GM18873 (cell line): Measurements from ENCODE around the gene C1orf226.
"Not testable (repeated sequence)": the region's sequence is repeated elsewhere in the genome, so short reads cannot be mapped to it uniquely, and the experiment has no call there.

Experiments
- ATAC-seq: cut with Tn5 transposase; IDR thresholded peaks from one replicate; pipeline ENCODE4 v1.9.1; 2021; ENCODE audit warnings: mild to moderate bottlenecking, moderate library complexity, moderate number of reproducible peaks; ENCODE audit not compliant: unreplicated experiment, low FRiP score

The C1orf226 gene

DNA sequence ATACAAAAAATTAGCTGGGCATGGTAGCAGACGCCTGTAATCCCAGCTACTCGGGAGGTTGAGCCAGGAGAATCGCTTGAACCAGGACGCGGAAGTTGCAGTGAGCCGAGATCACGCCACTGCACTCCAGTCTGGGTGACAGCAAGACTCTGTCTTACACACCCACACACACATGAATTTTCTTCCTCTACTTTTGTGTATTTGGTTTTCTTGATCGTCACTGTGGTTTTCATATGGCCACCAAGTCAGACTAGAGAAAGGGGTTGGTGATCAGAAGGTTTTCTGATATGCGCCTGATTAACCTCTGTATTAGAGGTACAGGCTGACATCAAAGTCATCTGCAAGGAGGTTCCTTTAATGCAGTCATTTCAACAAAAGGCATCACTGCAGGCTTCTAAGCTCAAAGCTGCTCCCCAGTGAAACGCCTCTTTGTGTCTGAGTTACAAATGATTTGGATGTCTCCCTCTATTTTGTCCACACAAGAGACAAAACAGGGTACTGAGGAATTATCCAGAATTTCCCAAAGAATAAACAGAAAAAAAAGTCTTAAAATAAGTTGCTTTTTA is 19.3 kb downstream of the C1orf226 start:
- ATAC-seq = no peak

DNA sequence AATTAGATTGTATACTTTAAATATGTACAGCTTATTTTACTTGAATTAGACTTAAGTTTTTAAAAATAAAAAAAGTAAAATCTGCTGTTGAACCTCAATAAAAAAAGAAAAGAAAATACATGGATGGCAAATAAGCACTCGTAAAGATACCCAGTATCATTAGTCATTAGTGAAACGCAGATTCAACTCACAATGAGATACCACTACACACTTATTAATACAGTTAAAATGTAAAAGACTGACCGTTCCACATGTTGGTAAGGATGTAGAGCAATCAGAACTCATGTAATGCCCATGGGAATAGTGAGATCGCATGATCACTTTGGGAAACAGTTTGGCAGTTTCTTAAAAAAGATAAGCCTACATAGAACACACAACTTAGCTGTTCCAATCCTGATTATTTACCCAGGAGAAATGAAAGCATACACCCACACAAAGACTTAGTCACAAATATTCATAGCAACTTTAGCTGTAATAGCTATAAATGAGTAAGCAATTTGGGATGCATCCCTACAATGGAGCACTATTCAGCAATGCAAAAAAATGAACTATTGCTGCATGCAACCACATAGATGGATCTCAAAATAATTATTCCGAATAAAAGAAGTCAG is 23.1 kb downstream of the C1orf226 start:
- ATAC-seq = no peak

GRCh38 chr1:162405800-162406199 is 24.3 kb downstream of the C1orf226 start:
- ATAC-seq = no peak

GRCh38 chr1:162406811-162407210 is 25.3 kb downstream of the C1orf226 start:
- no peak for ATAC-seq

GRCh38 chr1:162407539-162407938 is 26.0 kb downstream of the C1orf226 start:
- ATAC-seq = no peak

DNA sequence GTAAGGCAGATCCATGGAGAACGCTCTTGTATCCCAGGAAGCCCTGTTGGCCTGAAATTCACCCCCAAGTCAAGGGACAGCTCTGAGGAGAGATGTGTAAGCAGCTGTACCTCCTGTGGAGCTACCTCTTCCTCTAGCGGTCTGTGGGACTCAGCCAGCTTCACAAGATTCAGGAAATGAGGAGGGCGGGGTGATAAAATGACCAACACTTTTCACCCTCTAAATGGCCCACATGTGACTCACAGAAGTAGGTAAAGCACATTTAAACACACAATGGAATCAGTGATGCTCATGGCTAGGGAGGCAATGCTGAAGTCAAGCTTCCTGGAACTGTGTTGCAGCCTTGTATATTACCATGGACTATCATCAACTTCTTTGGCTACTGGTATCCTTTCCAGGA is 30.5 kb downstream of the C1orf226 start, which contains the start of gene SH2D1B:
Gene SH2D1B, minus strand, starts transcription at position 135 of the 400 bp plus-strand sequence. Its CDS starts 120 bp downstream, at position 15.
- no peak for ATAC-seq

- no peak for ATAC-seq
These were observed 34.7 kb downstream of the C1orf226 start for GRCh38 chr1:162416215-162416614.

- ATAC-seq = no peak
These were observed 35.4 kb downstream of the C1orf226 start for GRCh38 chr1:162416909-162417308.

GRCh38 chr1:162417650-162418049 is 36.1 kb downstream of the C1orf226 start:
- no peak for ATAC-seq

DNA sequence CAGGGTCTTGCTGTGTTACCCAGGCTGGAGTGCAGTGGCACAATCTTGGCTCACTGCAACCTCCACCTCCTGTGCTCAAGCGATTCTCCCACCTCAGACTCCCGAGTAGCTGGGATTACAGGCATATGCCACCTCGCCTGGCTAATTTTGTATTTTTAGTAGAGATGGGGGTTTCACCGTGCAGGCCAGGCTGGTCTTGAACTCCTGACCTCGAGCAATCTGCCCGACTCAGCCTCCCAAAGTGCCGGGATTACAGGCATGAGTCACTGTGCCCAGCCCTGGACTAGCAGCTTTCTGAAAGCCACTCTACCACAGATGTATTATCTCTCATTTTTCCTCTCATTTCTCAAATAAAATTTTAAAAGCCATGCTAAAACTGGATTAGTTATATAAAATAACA is 37.1 kb downstream of the C1orf226 start:
- not testable (repeated sequence) for ATAC-seq

DNA sequence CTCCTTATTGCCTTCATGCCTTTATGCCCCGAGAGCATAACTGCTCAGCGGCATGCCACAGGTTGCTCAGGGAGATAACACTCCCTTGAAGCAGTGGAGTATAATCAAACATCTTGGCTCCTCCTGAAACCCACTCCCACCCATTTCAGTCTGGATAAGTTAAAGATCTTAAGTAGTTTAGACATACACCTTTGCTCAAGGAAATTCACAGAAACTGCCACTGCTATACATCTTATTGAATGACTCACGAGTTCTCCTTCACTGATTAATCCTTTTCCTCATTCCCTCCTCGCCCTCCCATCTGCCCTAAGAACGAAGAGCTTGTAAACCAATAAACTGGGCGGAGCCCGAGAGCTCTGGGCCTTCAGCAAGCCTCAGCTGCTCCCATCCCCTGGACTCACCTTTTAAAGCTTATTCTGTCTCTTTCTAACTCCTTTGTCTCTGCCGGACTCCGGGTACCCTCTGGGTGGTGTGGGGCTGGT is 38.0 kb downstream of the C1orf226 start:
- ATAC-seq = not testable (repeated sequence)

GRCh38 chr1:162420120-162420519 is 38.6 kb downstream of the C1orf226 start:
- no peak for ATAC-seq

DNA sequence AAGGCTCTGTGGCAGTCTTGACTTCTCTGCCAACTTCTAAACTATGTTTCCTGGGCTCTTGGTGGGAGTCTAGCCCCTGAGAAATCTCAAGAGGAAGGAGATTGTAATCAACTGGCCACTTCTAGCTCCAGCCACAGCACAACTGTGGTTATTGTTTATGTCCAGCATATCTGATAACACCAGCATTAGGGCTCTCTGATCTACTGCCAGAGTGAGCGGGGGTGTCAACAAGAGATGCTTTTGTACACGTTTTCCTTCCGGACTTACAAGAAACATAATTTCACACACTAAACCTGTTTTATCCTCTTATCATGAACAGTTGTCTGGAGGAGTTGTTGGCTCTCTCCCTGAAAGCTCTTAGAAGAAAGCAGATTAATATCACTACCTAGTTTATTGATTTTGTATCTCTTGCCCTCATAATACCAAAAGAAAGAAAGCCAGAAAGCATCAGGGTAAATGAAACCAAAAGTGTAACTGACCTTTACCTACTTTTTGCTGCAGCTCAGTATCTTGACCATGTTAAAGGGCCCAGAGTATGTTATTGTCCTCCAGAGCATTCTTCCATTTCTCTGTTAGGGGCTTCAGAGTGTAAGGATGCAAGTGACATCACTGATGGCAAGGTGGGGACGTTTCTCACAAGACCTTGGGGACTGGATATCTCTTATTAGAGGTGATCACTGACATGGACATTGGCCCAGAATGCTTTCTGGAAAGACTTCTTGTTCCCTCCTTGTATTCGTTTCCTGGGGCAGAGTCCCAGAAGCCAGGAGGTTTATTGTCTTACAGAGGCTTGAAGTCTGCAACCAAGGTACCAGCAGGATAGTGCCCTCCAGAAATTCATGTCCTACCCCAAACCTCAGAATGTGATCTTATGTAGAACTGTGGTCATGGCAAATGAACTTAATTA is 40.0 kb downstream of the C1orf226 start:
- no peak for ATAC-seq

DNA sequence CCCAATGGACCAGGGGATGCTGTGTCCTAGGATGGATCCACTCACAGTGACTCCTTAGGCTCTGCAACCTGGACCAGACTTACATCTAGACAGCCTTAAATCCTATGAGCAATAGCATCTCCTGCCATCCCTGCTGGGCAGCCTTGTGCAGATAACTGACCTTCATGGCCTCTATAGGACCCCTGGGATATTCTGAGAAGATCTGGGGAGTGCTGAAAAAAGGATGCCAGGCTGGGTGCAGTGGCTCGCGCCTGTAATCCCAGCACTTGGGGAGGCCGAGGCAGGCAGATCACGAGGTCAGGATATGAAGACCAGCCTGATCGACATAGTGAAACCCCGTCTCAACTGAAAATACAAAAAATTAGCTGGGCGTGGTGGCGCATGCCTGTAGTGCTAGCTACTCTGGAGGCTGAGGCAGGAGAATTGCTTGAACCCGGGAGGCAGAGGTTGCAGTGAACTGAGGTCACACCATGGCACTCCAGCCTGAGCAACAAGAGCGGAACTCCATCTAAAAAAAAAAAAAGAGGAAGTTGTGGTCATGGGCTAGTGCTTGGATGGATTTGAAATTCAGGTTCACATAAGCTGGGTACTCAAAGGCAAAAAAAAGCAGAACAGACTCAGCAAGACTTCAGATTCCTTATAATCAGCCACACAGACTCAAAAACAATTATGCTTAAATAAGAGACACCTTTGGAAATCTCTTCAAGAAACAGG is 41.3 kb downstream of the C1orf226 start:
- no peak for ATAC-seq

GRCh38 chr1:162430583-162430982 is 49.1 kb downstream of the C1orf226 start:
- ATAC-seq = no peak

- ATAC-seq = not testable (repeated sequence)
These were observed 51.6 kb downstream of the C1orf226 start for GRCh38 chr1:162432977-162433713.
